H9 (cell line): Measurements from ENCODE around the gene C16orf87. TPM values are rescaled to one million over a fixed set of nuclear protein-coding genes. Genes with fewer than 3 reads are reported as not detected.

Experiments used
- DNase-seq: peaks from one replicate; pipeline ENCODE4 v3.0.0-alpha.2; 2017
- H2AFZ ChIP-seq: one replicate; pipeline ENCODE4 v1.6.1; 2013; ENCODE audit warnings: mild to moderate bottlenecking, low read length, control low read depth, moderate library complexity
- H2AK5ac ChIP-seq: 2 replicates; pipeline ENCODE4 v1.6.1; 2013; ENCODE audit warnings: low read length, control low read depth, mixed read lengths; ENCODE audit not compliant: insufficient read length
- H2BK120ac ChIP-seq: one replicate; pipeline ENCODE4 v1.6.1; 2013; ENCODE audit warnings: low read depth, mild to moderate bottlenecking, low read length, control low read depth, inconsistent platforms; ENCODE audit not compliant: poor library complexity, severe bottlenecking
- H2BK12ac ChIP-seq: 2 replicates; pipeline ENCODE4 v1.6.1; 2013; ENCODE audit warnings: low read length, control low read depth, mixed read lengths, low read depth; ENCODE audit not compliant: insufficient read length
- H2BK15ac ChIP-seq: 2 replicates; pipeline ENCODE4 v1.6.1; 2013; ENCODE audit warnings: low read depth, low read length, control low read depth
- H2BK20ac ChIP-seq: one replicate; pipeline ENCODE4 v1.6.1; 2013; ENCODE audit warnings: low read depth, mild to moderate bottlenecking, low read length, control low read depth, inconsistent platforms; ENCODE audit not compliant: poor library complexity, severe bottlenecking
- H2BK5ac ChIP-seq: 2 replicates; pipeline ENCODE4 v1.6.1; 2013; ENCODE audit warnings: low read length, control low read depth, mixed read lengths; ENCODE audit not compliant: insufficient read length
- H3K14ac ChIP-seq: 2 replicates; pipeline ENCODE4 v1.6.1; 2013; ENCODE audit warnings: low read length, control low read depth; ENCODE audit not compliant: insufficient read depth
- H3K18ac ChIP-seq: 2 replicates; pipeline ENCODE4 v1.6.1; 2013; ENCODE audit warnings: low read depth, mild to moderate bottlenecking, mixed read lengths, low read length, control low read depth; ENCODE audit not compliant: insufficient read length
- H3K23ac ChIP-seq: 2 replicates; pipeline ENCODE4 v1.6.1; 2013; ENCODE audit warnings: low read length, control low read depth, mixed read lengths, low read depth; ENCODE audit not compliant: insufficient read length
- H3K23me2 ChIP-seq: 2 replicates; pipeline ENCODE4 v1.6.1; 2013; ENCODE audit warnings: low read depth, mild to moderate bottlenecking, mixed read lengths, low read length, control low read depth; ENCODE audit not compliant: insufficient read length, poor library complexity, severe bottlenecking
- H3K27ac ChIP-seq: 2 replicates; pipeline ENCODE4 v1.5.1; 2013; ENCODE audit warnings: low read length, control low read depth, mixed read lengths, low read depth; ENCODE audit not compliant: insufficient read length
- H3K27me3 ChIP-seq: 2 replicates; pipeline ENCODE4 v1.6.1; 2013; ENCODE audit warnings: low read length, control low read depth, inconsistent platforms; ENCODE audit not compliant: insufficient read depth
- H3K4ac ChIP-seq: 2 replicates; pipeline ENCODE4 v1.6.1; 2013; ENCODE audit warnings: low read depth, mild to moderate bottlenecking, control low read depth, inconsistent platforms, low read length, moderate library complexity
- H3K4me1 ChIP-seq: 2 replicates; pipeline ENCODE4 v1.6.1; 2013; ENCODE audit warnings: low read length, control low read depth, inconsistent platforms; ENCODE audit not compliant: insufficient read depth
- H3K4me2 ChIP-seq: 2 replicates; pipeline ENCODE4 v1.6.1; 2013; ENCODE audit warnings: low read length, control low read depth, mixed read lengths; ENCODE audit not compliant: insufficient read length, insufficient read depth
- H3K56ac ChIP-seq: 2 replicates; pipeline ENCODE4 v1.6.1; 2013; ENCODE audit warnings: low read depth, mild to moderate bottlenecking, mixed read lengths, low read length, control low read depth; ENCODE audit not compliant: insufficient read length
- H3K79me1 ChIP-seq: 2 replicates; pipeline ENCODE4 v1.6.1; 2013; ENCODE audit warnings: low read depth, mild to moderate bottlenecking, moderate library complexity, low read length, control low read depth, inconsistent platforms; ENCODE audit not compliant: insufficient read depth, poor library complexity, severe bottlenecking
- H3K79me2 ChIP-seq: 2 replicates; pipeline ENCODE4 v1.6.1; 2013; ENCODE audit warnings: low read length, control low read depth, inconsistent platforms; ENCODE audit not compliant: insufficient read depth
- H3K9ac ChIP-seq: 2 replicates; pipeline ENCODE4 v1.6.1; 2013; ENCODE audit warnings: low read length, control low read depth, mixed read lengths; ENCODE audit not compliant: insufficient read length; ENCODE audit errors: extremely low read depth
- H3K9me3 ChIP-seq: one replicate; pipeline ENCODE4 v1.6.1; 2013; ENCODE audit warnings: low read depth, low read length, inconsistent platforms; ENCODE audit not compliant: control insufficient read depth
- H3T11ph ChIP-seq: one replicate; pipeline ENCODE4 v1.6.1; 2013; ENCODE audit warnings: mild to moderate bottlenecking, low read length, control low read depth, inconsistent platforms
- H4K20me1 ChIP-seq: one replicate; pipeline ENCODE4 v1.6.1; 2013; ENCODE audit not compliant: control insufficient read depth, insufficient read length, insufficient read depth
- H4K5ac ChIP-seq: 2 replicates; pipeline ENCODE4 v1.6.1; 2013; ENCODE audit warnings: low read depth, mild to moderate bottlenecking, mixed read lengths, low read length, control low read depth; ENCODE audit not compliant: insufficient read length
- H4K8ac ChIP-seq: replicated peaks from 2 replicates; pipeline ENCODE4 v1.6.1; 2013; ENCODE audit warnings: low read length, control low read depth, mixed read lengths, low read depth; ENCODE audit not compliant: insufficient read length
- H4K91ac ChIP-seq: 2 replicates; pipeline ENCODE4 v1.6.1; 2013; ENCODE audit warnings: low read depth, mild to moderate bottlenecking, moderate library complexity, mixed read lengths, low read length, control low read depth; ENCODE audit not compliant: insufficient read length
- H3K27ac Mint-ChIP-seq, 3 experiments: 2 replicates in 2 of 3; 3 replicates in 1 of 3; pipeline ENCODE4 v1.8.0; 2020 to 2021; ENCODE audit warnings: mixed read lengths in 3 of 3, mild to moderate bottlenecking in 1 of 3, moderate library complexity in 1 of 3
- H3K27me3 Mint-ChIP-seq: 2 replicates; pipeline ENCODE4 v1.8.0; 2021; ENCODE audit warnings: low read depth, mild to moderate bottlenecking, moderate library complexity, mixed read lengths
- H3K36me3 Mint-ChIP-seq, 3 experiments: 2 replicates in 2 of 3; 3 replicates in 1 of 3; pipeline ENCODE4 v1.8.0; 2020 to 2021; ENCODE audit warnings: low read depth in 3 of 3, mixed read lengths in 3 of 3; ENCODE audit not compliant: insufficient read depth in 1 of 3
- H3K4me1 Mint-ChIP-seq, 2 experiments: 2 replicates each; pipeline ENCODE4 v1.8.0; 2020; ENCODE audit warnings: mixed read lengths in 2 of 2
- H3K4me3 Mint-ChIP-seq, 2 experiments: 2 replicates in 1 of 2; 3 replicates in 1 of 2; pipeline ENCODE4 v1.8.0; 2020 to 2021; ENCODE audit warnings: mild to moderate bottlenecking in 2 of 2, mixed read lengths in 2 of 2, moderate library complexity in 1 of 2
- H3K9me3 Mint-ChIP-seq, 2 experiments: 2 replicates in 1 of 2; 3 replicates in 1 of 2; pipeline ENCODE4 v1.8.0; 2020; ENCODE audit warnings: mild to moderate bottlenecking in 2 of 2, mixed read lengths in 2 of 2, moderate library complexity in 1 of 2
- WGBS: extraction: QIAGEN DNeasy Blood & Tissue Kit; methylation state at CpG from one replicate; pipeline ENCODE4 v1.1.7; 2013; ENCODE audit warnings: missing lambda C conversion rate, low lambda C conversion rate, mixed read lengths; ENCODE audit not compliant: insufficient read length; ENCODE audit errors: extremely low coverage; 5-methylcytosine and 5-hydroxymethylcytosine counted together
- total RNA-seq: library from RNA; stranded (reverse); gene quantifications from 2 replicates; pipeline ENCODE4 v1.2.1, GENCODE V29; 2021
- TF ChIP-seq, protein P1 (sequence below): fragments of 200-600 bp; sonication (generic); conservative IDR thresholded peaks from 3 replicates; pipeline ENCODE4 v1.8.0; 2021; ENCODE audit warnings: antibody characterized with exemption, mild to moderate bottlenecking

C16orf87 gene
- total RNA-seq, 1 experiment from 2014 or later: 16.7 TPM

DNA sequence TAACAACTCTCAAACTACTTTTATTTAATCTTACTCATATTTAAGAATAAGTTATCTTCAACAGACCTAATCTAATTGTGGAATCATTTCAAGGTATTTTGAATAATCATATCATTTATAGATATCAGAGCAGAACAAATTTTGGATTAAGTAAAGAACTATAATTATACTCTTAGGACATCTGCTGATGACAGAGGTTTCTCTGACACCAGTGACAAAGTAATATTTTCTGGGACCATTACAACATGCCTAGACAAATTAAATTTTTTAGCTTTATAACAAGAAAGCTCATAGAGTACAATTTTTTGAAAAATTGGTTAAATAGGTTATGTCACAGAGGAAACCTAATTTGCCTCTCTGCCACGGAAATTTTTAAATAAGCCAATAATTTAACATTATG lies 30.5 kb downstream of the C16orf87 start:
- no peak overlapping the region for H3K14ac ChIP-seq
- H3K56ac ChIP-seq: no peak overlapping the region
- no peak overlapping the region for H2AFZ ChIP-seq
- H3K4me1 Mint-ChIP-seq: peaks cover 0 to 3% of the 10 kb centered on the region in 2 experiments; a peak in 2 of 4 replicates
- no peak overlapping the region for H2BK120ac ChIP-seq
- H3K4ac ChIP-seq: no peak overlapping the region
- no peak overlapping the region for H4K91ac ChIP-seq
- no peak overlapping the region for H3K23ac ChIP-seq
- H2BK5ac ChIP-seq: no peak overlapping the region
- H3K4me3 Mint-ChIP-seq: no peak overlapping the region
- H3K9me3 Mint-ChIP-seq: peaks cover 6 to 11% of the 10 kb centered on the region in 2 experiments; a peak in 4 of 5 replicates
- H2BK12ac ChIP-seq: no peak overlapping the region
- no peaks in the 10 kb centered on the region for H3K27me3 Mint-ChIP-seq
- no peaks in the 10 kb centered on the region for H3K23me2 ChIP-seq
- DNase-seq: no peak
- no peak overlapping the region for H3K27ac Mint-ChIP-seq
- no peaks in the 10 kb centered on the region for H3K79me2 ChIP-seq
- H3T11ph ChIP-seq: no peak overlapping the region
- H2BK20ac ChIP-seq: no peak overlapping the region
- no peaks in the 10 kb centered on the region for H3K79me1 ChIP-seq
- H4K20me1 ChIP-seq: no peaks in the 10 kb centered on the region
- no peak overlapping the region for H3K18ac ChIP-seq
- no peaks in the 10 kb centered on the region for H3K9me3 ChIP-seq
- no CpG with 5 or more reads among the region's 1 CpG for WGBS
- no peak overlapping the region for H2BK15ac ChIP-seq
- TF ChIP-seq, protein P1, sequence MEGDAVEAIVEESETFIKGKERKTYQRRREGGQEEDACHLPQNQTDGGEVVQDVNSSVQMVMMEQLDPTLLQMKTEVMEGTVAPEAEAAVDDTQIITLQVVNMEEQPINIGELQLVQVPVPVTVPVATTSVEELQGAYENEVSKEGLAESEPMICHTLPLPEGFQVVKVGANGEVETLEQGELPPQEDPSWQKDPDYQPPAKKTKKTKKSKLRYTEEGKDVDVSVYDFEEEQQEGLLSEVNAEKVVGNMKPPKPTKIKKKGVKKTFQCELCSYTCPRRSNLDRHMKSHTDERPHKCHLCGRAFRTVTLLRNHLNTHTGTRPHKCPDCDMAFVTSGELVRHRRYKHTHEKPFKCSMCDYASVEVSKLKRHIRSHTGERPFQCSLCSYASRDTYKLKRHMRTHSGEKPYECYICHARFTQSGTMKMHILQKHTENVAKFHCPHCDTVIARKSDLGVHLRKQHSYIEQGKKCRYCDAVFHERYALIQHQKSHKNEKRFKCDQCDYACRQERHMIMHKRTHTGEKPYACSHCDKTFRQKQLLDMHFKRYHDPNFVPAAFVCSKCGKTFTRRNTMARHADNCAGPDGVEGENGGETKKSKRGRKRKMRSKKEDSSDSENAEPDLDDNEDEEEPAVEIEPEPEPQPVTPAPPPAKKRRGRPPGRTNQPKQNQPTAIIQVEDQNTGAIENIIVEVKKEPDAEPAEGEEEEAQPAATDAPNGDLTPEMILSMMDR: no peak
- H3K27me3 ChIP-seq: no peaks in the 10 kb centered on the region
- H4K8ac ChIP-seq: no peak overlapping the region
- H3K9ac ChIP-seq: no peak overlapping the region
- H3K36me3 Mint-ChIP-seq: peaks cover 11 to 23% (median 22%) of the 10 kb centered on the region in 3 experiments
- H2AK5ac ChIP-seq: no peak overlapping the region
- H3K4me2 ChIP-seq: no peak overlapping the region
- H4K5ac ChIP-seq: no peak overlapping the region
- H3K27ac ChIP-seq: no peak overlapping the region
- H3K4me1 ChIP-seq: no peaks in the 10 kb centered on the region
